H9 (cell line): Measurements from ENCODE around the gene CEBPG. TPM values are rescaled to one million over a fixed set of nuclear protein-coding genes. Genes with fewer than 3 reads are reported as not detected.

Experiments
- DNase-seq: peaks from one replicate; pipeline ENCODE4 v3.0.0-alpha.2; 2017
- H2AFZ ChIP-seq: one replicate; pipeline ENCODE4 v1.6.1; 2013; ENCODE audit warnings: mild to moderate bottlenecking, low read length, control low read depth, moderate library complexity
- H2AK5ac ChIP-seq: 2 replicates; pipeline ENCODE4 v1.6.1; 2013; ENCODE audit warnings: low read length, control low read depth, mixed read lengths; ENCODE audit not compliant: insufficient read length
- H2BK120ac ChIP-seq: one replicate; pipeline ENCODE4 v1.6.1; 2013; ENCODE audit warnings: low read depth, mild to moderate bottlenecking, low read length, control low read depth, inconsistent platforms; ENCODE audit not compliant: poor library complexity, severe bottlenecking
- H2BK12ac ChIP-seq: 2 replicates; pipeline ENCODE4 v1.6.1; 2013; ENCODE audit warnings: low read length, control low read depth, mixed read lengths, low read depth; ENCODE audit not compliant: insufficient read length
- H2BK15ac ChIP-seq: 2 replicates; pipeline ENCODE4 v1.6.1; 2013; ENCODE audit warnings: low read depth, low read length, control low read depth
- H2BK20ac ChIP-seq: one replicate; pipeline ENCODE4 v1.6.1; 2013; ENCODE audit warnings: low read depth, mild to moderate bottlenecking, low read length, control low read depth, inconsistent platforms; ENCODE audit not compliant: poor library complexity, severe bottlenecking
- H2BK5ac ChIP-seq: 2 replicates; pipeline ENCODE4 v1.6.1; 2013; ENCODE audit warnings: low read length, control low read depth, mixed read lengths; ENCODE audit not compliant: insufficient read length
- H3K14ac ChIP-seq: 2 replicates; pipeline ENCODE4 v1.6.1; 2013; ENCODE audit warnings: low read length, control low read depth; ENCODE audit not compliant: insufficient read depth
- H3K18ac ChIP-seq: 2 replicates; pipeline ENCODE4 v1.6.1; 2013; ENCODE audit warnings: low read depth, mild to moderate bottlenecking, mixed read lengths, low read length, control low read depth; ENCODE audit not compliant: insufficient read length
- H3K23ac ChIP-seq: 2 replicates; pipeline ENCODE4 v1.6.1; 2013; ENCODE audit warnings: low read length, control low read depth, mixed read lengths, low read depth; ENCODE audit not compliant: insufficient read length
- H3K23me2 ChIP-seq: 2 replicates; pipeline ENCODE4 v1.6.1; 2013; ENCODE audit warnings: low read depth, mild to moderate bottlenecking, mixed read lengths, low read length, control low read depth; ENCODE audit not compliant: insufficient read length, poor library complexity, severe bottlenecking
- H3K27ac ChIP-seq: 2 replicates; pipeline ENCODE4 v1.5.1; 2013; ENCODE audit warnings: low read length, control low read depth, mixed read lengths, low read depth; ENCODE audit not compliant: insufficient read length
- H3K27me3 ChIP-seq: 2 replicates; pipeline ENCODE4 v1.6.1; 2013; ENCODE audit warnings: low read length, control low read depth, inconsistent platforms; ENCODE audit not compliant: insufficient read depth
- H3K4ac ChIP-seq: 2 replicates; pipeline ENCODE4 v1.6.1; 2013; ENCODE audit warnings: low read depth, mild to moderate bottlenecking, control low read depth, inconsistent platforms, low read length, moderate library complexity
- H3K4me1 ChIP-seq: 2 replicates; pipeline ENCODE4 v1.6.1; 2013; ENCODE audit warnings: low read length, control low read depth, inconsistent platforms; ENCODE audit not compliant: insufficient read depth
- H3K4me2 ChIP-seq: 2 replicates; pipeline ENCODE4 v1.6.1; 2013; ENCODE audit warnings: low read length, control low read depth, mixed read lengths; ENCODE audit not compliant: insufficient read length, insufficient read depth
- H3K56ac ChIP-seq: 2 replicates; pipeline ENCODE4 v1.6.1; 2013; ENCODE audit warnings: low read depth, mild to moderate bottlenecking, mixed read lengths, low read length, control low read depth; ENCODE audit not compliant: insufficient read length
- H3K79me1 ChIP-seq: 2 replicates; pipeline ENCODE4 v1.6.1; 2013; ENCODE audit warnings: low read depth, mild to moderate bottlenecking, moderate library complexity, low read length, control low read depth, inconsistent platforms; ENCODE audit not compliant: insufficient read depth, poor library complexity, severe bottlenecking
- H3K79me2 ChIP-seq: 2 replicates; pipeline ENCODE4 v1.6.1; 2013; ENCODE audit warnings: low read length, control low read depth, inconsistent platforms; ENCODE audit not compliant: insufficient read depth
- H3K9ac ChIP-seq: 2 replicates; pipeline ENCODE4 v1.6.1; 2013; ENCODE audit warnings: low read length, control low read depth, mixed read lengths; ENCODE audit not compliant: insufficient read length; ENCODE audit errors: extremely low read depth
- H3K9me3 ChIP-seq: one replicate; pipeline ENCODE4 v1.6.1; 2013; ENCODE audit warnings: low read depth, low read length, inconsistent platforms; ENCODE audit not compliant: control insufficient read depth
- H3T11ph ChIP-seq: one replicate; pipeline ENCODE4 v1.6.1; 2013; ENCODE audit warnings: mild to moderate bottlenecking, low read length, control low read depth, inconsistent platforms
- H4K20me1 ChIP-seq: one replicate; pipeline ENCODE4 v1.6.1; 2013; ENCODE audit not compliant: control insufficient read depth, insufficient read length, insufficient read depth
- H4K5ac ChIP-seq: 2 replicates; pipeline ENCODE4 v1.6.1; 2013; ENCODE audit warnings: low read depth, mild to moderate bottlenecking, mixed read lengths, low read length, control low read depth; ENCODE audit not compliant: insufficient read length
- H4K8ac ChIP-seq: replicated peaks from 2 replicates; pipeline ENCODE4 v1.6.1; 2013; ENCODE audit warnings: low read length, control low read depth, mixed read lengths, low read depth; ENCODE audit not compliant: insufficient read length
- H4K91ac ChIP-seq: 2 replicates; pipeline ENCODE4 v1.6.1; 2013; ENCODE audit warnings: low read depth, mild to moderate bottlenecking, moderate library complexity, mixed read lengths, low read length, control low read depth; ENCODE audit not compliant: insufficient read length
- H3K27ac Mint-ChIP-seq, 3 experiments: 2 replicates in 2 of 3; 3 replicates in 1 of 3; pipeline ENCODE4 v1.8.0; 2020 to 2021; ENCODE audit warnings: mixed read lengths in 3 of 3, mild to moderate bottlenecking in 1 of 3, moderate library complexity in 1 of 3
- H3K27me3 Mint-ChIP-seq: 2 replicates; pipeline ENCODE4 v1.8.0; 2021; ENCODE audit warnings: low read depth, mild to moderate bottlenecking, moderate library complexity, mixed read lengths
- H3K36me3 Mint-ChIP-seq, 3 experiments: 2 replicates in 2 of 3; 3 replicates in 1 of 3; pipeline ENCODE4 v1.8.0; 2020 to 2021; ENCODE audit warnings: low read depth in 3 of 3, mixed read lengths in 3 of 3; ENCODE audit not compliant: insufficient read depth in 1 of 3
- H3K4me1 Mint-ChIP-seq, 2 experiments: 2 replicates each; pipeline ENCODE4 v1.8.0; 2020; ENCODE audit warnings: mixed read lengths in 2 of 2
- H3K4me3 Mint-ChIP-seq, 2 experiments: 2 replicates in 1 of 2; 3 replicates in 1 of 2; pipeline ENCODE4 v1.8.0; 2020 to 2021; ENCODE audit warnings: mild to moderate bottlenecking in 2 of 2, mixed read lengths in 2 of 2, moderate library complexity in 1 of 2
- H3K9me3 Mint-ChIP-seq, 2 experiments: 2 replicates in 1 of 2; 3 replicates in 1 of 2; pipeline ENCODE4 v1.8.0; 2020; ENCODE audit warnings: mild to moderate bottlenecking in 2 of 2, mixed read lengths in 2 of 2, moderate library complexity in 1 of 2
- WGBS: extraction: QIAGEN DNeasy Blood & Tissue Kit; methylation state at CpG from one replicate; pipeline ENCODE4 v1.1.7; 2013; ENCODE audit warnings: missing lambda C conversion rate, low lambda C conversion rate, mixed read lengths; ENCODE audit not compliant: insufficient read length; ENCODE audit errors: extremely low coverage; 5-methylcytosine and 5-hydroxymethylcytosine counted together
- total RNA-seq: library from RNA; stranded (reverse); gene quantifications from 2 replicates; pipeline ENCODE4 v1.2.1, GENCODE V29; 2021
- TF ChIP-seq, protein P1 (sequence below): fragments of 200-600 bp; sonication (generic); conservative IDR thresholded peaks from 3 replicates; pipeline ENCODE4 v1.8.0; 2021; ENCODE audit warnings: antibody characterized with exemption, mild to moderate bottlenecking

The CEBPG gene
- total RNA-seq, 1 experiment from 2014 or later = 33.7 TPM

DNA sequence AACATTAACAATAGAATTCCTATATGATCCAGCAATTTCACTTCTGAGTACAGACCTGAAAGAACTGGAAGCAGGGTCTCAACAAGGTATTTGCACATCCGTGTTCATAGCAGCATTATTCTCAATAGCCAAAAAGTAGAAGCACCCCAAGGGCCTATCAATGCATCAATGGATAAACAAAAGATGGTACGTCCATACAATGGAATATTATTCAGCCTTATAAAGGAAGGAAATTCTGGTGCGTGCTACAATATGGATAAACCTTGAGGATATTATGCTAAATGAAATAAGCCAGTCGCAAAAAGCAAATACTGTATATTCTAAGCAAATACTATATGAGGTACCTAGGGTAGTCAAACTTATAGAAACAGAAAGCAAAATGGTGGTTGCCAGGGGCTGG lies 40.4 kb upstream of the CEBPG start:
- WGBS = no CpG with 5 or more reads among the region's 4 CpGs

More for the DNA sequence above, 40.4 kb upstream of the CEBPG start:
- Histone ChIP-seq H3K14ac (no peak overlapping the region), H3K23me2 (no peaks in the 10 kb centered on the region), H4K8ac (no peak overlapping the region), H2AK5ac (no peak overlapping the region), H2BK5ac (no peak overlapping the region), H3K4ac (no peak overlapping the region), H4K91ac (no peak overlapping the region), H3K4me1 (no peaks in the 10 kb centered on the region), H3K79me2 (no peaks in the 10 kb centered on the region), H2BK12ac (no peak overlapping the region), H3K27me3 (no peaks in the 10 kb centered on the region), H2BK15ac (no peak overlapping the region), H4K20me1 (no peaks in the 10 kb centered on the region), H3K9ac (no peak overlapping the region), H3K9me3 (no peaks in the 10 kb centered on the region), H3K18ac (no peak overlapping the region), H2BK20ac (no peak overlapping the region), H3K23ac (no peak overlapping the region), H3K79me1 (no peaks in the 10 kb centered on the region), H4K5ac (no peak overlapping the region), H3K4me2 (no peak overlapping the region), H3T11ph (no peak overlapping the region), H3K27ac (no peak overlapping the region), H3K56ac (no peak overlapping the region), H2BK120ac (no peak overlapping the region), H2AFZ (no peak overlapping the region)
- DNase-seq = no peak
- Mint-ChIP-seq H3K27ac (no peak overlapping the region), H3K9me3 (no peaks in the 10 kb centered on the region), H3K36me3 (no peaks in the 10 kb centered on the region), H3K27me3 (no peaks in the 10 kb centered on the region), H3K4me1 (peaks cover 0 to 3% of the 10 kb centered on the region in 2 experiments; a peak in 2 of 4 replicates), H3K4me3 (no peak overlapping the region)
- TF ChIP-seq, protein P1, sequence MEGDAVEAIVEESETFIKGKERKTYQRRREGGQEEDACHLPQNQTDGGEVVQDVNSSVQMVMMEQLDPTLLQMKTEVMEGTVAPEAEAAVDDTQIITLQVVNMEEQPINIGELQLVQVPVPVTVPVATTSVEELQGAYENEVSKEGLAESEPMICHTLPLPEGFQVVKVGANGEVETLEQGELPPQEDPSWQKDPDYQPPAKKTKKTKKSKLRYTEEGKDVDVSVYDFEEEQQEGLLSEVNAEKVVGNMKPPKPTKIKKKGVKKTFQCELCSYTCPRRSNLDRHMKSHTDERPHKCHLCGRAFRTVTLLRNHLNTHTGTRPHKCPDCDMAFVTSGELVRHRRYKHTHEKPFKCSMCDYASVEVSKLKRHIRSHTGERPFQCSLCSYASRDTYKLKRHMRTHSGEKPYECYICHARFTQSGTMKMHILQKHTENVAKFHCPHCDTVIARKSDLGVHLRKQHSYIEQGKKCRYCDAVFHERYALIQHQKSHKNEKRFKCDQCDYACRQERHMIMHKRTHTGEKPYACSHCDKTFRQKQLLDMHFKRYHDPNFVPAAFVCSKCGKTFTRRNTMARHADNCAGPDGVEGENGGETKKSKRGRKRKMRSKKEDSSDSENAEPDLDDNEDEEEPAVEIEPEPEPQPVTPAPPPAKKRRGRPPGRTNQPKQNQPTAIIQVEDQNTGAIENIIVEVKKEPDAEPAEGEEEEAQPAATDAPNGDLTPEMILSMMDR = no peak
